HG02763 (cell line): ENCODE data around the gene MLH1.
A peak's percentile ranks its signal among the peaks of the same experiment; 100 is the strongest.
"Not testable (repeated sequence)": the region's sequence is repeated elsewhere in the genome, so short reads cannot be mapped to it uniquely, and the experiment has no call there.

Experiments used
- ATAC-seq: cut with Tn5 transposase; IDR thresholded peaks from one replicate; pipeline ENCODE4 v1.9.1; 2021; ENCODE audit warnings: mild to moderate bottlenecking, moderate library complexity; ENCODE audit not compliant: unreplicated experiment

The MLH1 gene

GRCh38 chr3:36993326-36994283 is at the start of gene MLH1:
TSS of gene MLH1 (plus strand) at chr3:36993518. CDS start at chr3:36993548, 30 bp downstream.
- peak; percentile 90 for ATAC-seq

DNA sequence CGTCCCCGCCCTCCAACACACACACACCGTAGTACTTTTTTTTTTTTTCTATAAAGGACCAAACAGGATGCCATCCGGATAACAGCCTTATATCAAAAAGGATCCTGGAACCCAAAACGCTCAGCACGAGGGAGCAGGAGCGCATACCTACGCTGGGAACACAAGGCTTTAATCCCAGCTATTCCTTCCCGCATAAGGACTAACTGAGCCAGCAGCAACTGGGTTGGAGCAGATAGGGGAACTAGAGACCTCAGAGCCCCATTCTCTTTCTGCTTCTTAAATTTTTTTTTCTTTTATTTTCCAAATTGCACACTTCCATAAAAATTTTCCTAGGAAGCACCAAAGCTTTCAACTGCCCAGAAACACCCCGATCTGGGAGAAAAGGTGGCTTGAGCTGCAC is 49.7 kb upstream of the MLH1 start:
- ATAC-seq = no peak

- ATAC-seq = peak; percentile 49
These were observed 49.2 kb upstream of the MLH1 start for GRCh38 chr3:36944012-36944640.

DNA sequence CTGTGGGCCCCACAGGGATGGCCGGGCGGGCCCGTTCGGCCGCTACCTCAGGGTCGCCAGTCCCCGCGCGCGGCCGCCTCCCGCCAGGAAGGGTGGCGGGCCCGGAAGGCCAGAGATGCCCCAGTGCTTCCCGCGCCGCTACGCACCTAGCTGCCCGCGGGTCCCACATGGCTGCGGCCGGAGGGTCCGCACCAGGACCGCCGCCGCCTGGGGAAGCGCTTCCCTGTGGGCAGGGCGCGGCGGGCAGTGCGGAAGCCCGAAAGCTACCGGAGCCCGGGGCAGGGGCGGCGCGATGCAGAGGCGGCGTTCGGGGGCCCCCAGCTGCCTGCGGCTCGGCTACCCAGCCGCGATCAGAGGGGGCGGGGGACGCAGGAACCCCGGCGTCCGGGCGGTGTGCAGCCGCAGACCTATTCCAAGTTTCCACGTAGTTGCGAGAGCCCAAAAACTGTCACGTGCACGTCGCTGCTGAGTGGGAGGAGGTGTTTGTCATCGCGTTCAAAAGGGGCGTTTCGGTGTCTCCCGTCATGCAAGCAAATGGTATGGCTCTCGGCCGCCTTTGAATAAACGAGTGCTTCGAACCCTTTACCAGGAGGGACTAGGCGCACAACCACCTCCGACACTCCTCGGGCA is 48.6 kb upstream of the MLH1 start, which contains the start of gene TRANK1:
Gene TRANK1 (minus strand): TSS at position 414 of the 630 bp plus-strand sequence. CDS start 245 bp downstream, at position 169.
- peak; percentile 63 for ATAC-seq

- no peak for ATAC-seq
These were observed 47.9 kb upstream of the MLH1 start for GRCh38 chr3:36945333-36945980.

GRCh38 chr3:36947814-36948213 is 45.5 kb upstream of the MLH1 start:
- not testable (repeated sequence) for ATAC-seq

DNA sequence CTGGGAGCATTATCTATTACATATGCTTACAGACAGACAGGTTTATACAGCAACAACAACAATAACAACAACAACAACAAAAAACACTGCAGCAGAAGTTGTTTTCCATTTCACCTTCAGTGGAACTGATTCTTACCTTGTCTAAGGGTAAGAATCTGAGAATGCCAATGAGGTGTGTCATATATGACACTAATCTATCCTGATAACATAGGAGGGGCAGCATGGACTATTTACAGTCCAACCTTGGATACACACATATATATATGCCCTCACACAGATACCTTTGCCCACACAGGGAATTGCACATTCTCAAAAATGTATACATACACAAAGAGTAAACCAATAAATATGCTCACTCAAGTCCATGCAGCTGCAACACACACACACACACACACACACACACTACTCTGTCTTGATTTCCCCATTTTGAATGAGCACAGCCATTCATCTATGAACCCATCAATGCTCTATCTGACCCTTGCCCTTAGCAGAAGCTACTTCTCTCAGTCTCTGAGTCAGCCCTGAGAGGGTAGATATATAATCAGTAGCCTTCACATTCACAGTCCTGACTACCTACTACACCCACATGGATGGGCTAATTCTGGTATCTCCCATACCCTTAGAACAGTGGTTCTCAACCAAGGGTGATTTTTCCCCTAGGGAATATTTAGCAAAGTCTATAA is 38.7 kb upstream of the MLH1 start:
- no peak for ATAC-seq

DNA sequence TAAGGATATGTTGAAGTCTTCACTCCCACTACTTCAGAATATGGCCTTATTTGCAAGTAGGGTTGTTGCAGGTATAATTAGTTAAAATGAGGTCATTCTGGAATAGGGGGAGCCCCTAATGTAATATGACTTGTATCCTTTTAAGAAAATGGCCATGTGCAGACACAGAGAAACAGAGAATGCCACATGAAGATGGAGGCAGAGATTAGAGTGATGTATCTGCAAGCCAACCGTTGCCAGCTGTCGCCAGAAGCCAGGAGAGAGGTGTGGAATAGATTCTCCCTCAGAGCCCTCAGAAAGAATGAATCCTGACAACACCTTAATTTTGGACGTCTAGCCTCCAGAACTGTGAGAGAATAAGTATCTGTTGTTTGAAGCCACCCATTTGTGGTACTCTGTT is 37.2 kb upstream of the MLH1 start:
- ATAC-seq = no peak

DNA sequence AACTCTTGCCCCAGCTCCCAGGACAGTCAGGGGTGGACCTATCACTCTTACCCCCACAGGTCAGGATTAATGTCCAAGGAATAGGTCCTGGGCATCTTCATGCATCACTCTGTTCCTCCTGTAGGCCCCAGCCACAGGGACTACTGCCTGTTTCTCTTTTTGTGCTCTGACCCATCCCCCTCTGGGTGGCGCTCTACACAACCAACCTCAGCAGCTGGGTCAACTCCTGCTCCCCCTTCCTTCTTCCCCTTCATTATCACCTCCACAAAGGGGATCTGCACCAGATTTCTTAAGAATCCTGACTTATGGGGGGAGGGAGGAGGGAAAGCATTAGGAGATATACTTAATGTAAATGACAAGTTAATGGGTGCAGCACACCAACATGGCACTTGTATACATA is 36.3 kb upstream of the MLH1 start:
- no peak for ATAC-seq

DNA sequence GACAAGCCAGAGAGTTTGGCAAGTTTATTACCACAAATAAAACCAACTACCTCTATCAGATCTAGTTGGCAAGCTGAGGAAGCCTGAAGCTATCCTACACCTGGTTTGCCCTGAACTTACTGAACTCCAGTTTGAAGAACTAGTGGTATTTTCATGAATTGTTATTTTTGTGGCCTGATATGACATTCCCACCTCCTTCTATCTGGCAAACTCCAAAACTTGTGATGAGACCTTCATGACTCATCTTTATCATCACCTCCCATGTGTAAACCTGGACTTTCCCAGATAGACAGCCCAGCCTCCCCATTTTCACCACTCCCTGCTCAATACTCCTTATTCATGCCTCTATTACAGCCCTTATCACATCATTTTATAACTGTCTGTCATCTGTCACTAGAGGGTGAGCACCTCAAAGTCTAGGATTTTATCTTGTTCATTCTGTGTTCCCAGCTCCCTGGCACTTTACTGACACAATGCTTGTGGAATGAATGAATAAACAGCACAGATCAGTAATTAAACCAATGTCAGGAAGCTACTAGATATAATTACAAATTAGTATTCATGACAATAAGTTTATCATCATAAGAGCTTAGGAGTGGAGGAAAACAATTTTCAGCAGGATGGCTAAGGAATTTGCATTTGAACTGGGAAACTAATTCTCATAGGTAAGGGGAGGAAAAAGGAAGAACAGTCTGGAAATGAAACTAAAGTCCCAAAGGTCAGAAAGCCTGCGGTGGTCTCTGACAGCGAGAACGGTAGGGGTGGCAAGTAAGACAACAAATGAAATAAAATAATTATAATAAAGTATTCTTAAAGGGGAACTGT is 35.2 kb upstream of the MLH1 start:
- no peak for ATAC-seq

- ATAC-seq = no peak
These were observed 33.5 kb upstream of the MLH1 start for GRCh38 chr3:36959821-36960220.

GRCh38 chr3:36960502-36960901 is 32.8 kb upstream of the MLH1 start:
- no peak for ATAC-seq

DNA sequence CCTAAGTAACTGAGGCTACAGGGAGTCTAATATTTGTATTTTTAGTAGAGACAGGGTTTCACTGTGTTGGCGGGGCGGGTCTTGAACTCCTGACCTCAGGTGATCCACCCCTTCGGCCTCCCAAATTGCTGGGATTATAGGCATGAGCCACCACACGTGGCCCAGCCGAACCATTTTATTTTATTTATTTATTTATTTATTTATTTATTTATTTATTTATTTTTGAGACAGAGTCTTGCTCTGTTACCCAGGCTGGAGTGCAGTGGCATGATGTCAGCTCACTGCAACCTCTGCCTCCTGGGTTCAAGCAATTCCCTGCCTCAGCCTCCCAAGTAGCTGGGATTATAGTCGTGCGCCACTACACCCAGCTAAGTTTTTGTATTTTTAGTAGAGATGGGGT is 30.3 kb upstream of the MLH1 start:
- not testable (repeated sequence) for ATAC-seq

DNA sequence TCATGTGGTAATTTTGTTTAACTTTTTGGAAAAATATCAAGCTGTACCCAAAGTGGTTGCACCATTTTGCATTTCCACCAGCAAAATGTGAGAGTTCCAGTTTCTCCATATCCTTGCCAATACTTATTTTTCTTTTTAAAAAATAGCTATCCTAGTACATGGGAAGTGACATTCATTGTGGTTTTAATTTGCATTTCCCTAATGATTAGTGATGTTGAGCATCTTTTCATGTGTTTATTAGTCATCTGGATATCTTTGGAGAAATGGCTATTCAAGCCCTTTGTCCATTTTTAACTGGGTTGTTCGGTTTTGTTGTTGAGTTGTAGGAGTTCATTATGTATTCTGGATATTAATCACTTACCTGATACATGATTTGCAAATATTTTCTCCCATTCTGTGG is 29.0 kb upstream of the MLH1 start:
- ATAC-seq = no peak

DNA sequence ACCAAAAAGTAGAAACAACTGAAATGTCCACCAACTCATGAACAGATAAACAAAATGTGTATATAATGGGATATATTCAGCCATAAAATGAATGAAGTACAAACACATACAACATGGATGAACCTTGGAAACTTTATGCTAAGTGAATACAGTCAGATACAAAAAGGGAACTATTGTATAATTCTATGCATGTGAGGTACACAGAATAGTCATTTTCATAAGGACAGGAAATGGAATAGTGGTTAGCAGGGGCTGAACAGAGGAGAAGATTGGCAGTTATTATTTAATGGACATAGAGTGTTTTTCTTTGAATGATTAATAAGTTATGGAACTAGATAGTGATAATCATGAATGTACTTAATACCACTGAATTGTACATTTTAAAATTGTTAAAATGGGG is 28.5 kb upstream of the MLH1 start:
- ATAC-seq = no peak

GRCh38 chr3:36965440-36965839 is 27.9 kb upstream of the MLH1 start:
- ATAC-seq = no peak

- ATAC-seq = no peak
These were observed 24.2 kb upstream of the MLH1 start for GRCh38 chr3:36969085-36969484.

- peak; percentile 99 for ATAC-seq
These were observed 23.5 kb upstream of the MLH1 start for GRCh38 chr3:36969540-36970432.

DNA sequence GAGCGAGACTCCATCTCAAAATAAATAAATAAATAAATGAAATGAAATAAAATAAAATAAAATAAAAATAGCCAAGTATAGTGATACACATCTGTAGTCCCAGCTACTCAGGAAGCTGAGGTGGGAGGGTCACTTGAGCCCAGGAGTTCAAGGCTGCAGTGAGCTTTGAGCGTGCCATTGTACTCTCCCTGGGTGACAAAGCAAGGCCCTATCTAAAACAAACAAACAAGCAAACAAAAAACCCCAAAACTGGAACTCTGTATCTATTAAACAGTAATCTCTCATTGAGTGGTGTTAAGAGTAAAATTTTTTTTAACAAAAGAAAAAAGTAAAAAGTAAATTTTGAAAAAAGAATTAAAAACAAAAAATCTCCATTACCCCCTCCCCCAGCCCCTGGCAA is 21.2 kb upstream of the MLH1 start:
- no peak for ATAC-seq
